SK-N-SH treated with all-trans-retinoic acid at 6 μM for 48 hours (cell line): ENCODE results near the gene AKT1.

Source experiments
- ATAC-seq: fragments of 200-7000 bp; cut with Tn5 transposase; 3 replicates; pipeline ENCODE4 v1.9.1; 2020; ENCODE audit warnings: mild to moderate bottlenecking, moderate library complexity
- CSDC2 ChIP-seq: fragments of 250-450 bp; sonication (Bioruptor Pico); IDR thresholded peaks from 2 replicates; pipeline ENCODE4 v1.5.0; 2020; ENCODE audit warnings: mild to moderate bottlenecking, moderate library complexity
- ESRRG ChIP-seq: fragments of 250-450 bp; sonication (Bioruptor Pico); IDR thresholded peaks from 2 replicates; pipeline ENCODE4 v1.6.1; 2021; ENCODE audit warnings: mild to moderate bottlenecking
- GLIS3 ChIP-seq: fragments of 250-450 bp; sonication (Bioruptor Pico); IDR thresholded peaks from 2 replicates; pipeline ENCODE4 v1.5.0; 2020; ENCODE audit warnings: mild to moderate bottlenecking, moderate library complexity
- ISL1 ChIP-seq: fragments of 250-450 bp; sonication (Bioruptor Pico); IDR thresholded peaks from 2 replicates; pipeline ENCODE4 v2.1.2; 2022; ENCODE audit warnings: mild to moderate bottlenecking, moderate library complexity
- OSR1 ChIP-seq: fragments of 250-450 bp; sonication (Bioruptor Pico); IDR thresholded peaks from 2 replicates; pipeline ENCODE4 v1.8.0; 2022; ENCODE audit warnings: moderate library complexity, mild to moderate bottlenecking, inconsistent platforms
- RARB ChIP-seq: fragments of 250-450 bp; sonication (Bioruptor Pico); IDR thresholded peaks from 2 replicates; pipeline ENCODE4 v1.8.0; 2021; ENCODE audit warnings: mild to moderate bottlenecking, moderate library complexity
- SNAI2 ChIP-seq: fragments of 250-450 bp; sonication (Bioruptor Pico); IDR thresholded peaks from 2 replicates; pipeline ENCODE4 v1.5.0; 2020; ENCODE audit warnings: mild to moderate bottlenecking, moderate library complexity
- TCF4 ChIP-seq: fragments of 250-450 bp; sonication (Bioruptor Pico); IDR thresholded peaks from 2 replicates; pipeline ENCODE4 v1.8.0; 2021; ENCODE audit warnings: mild to moderate bottlenecking, moderate library complexity, borderline replicate concordance
- TOX ChIP-seq: fragments of 250-450 bp; sonication (Bioruptor Pico); IDR thresholded peaks from 2 replicates; pipeline ENCODE4 v1.8.0; 2021; ENCODE audit warnings: mild to moderate bottlenecking, moderate library complexity, borderline replicate concordance
- ZC3H10 ChIP-seq: fragments of 250-450 bp; sonication (Bioruptor Pico); IDR thresholded peaks from 2 replicates; pipeline ENCODE4 v1.5.1; 2021; ENCODE audit warnings: mild to moderate bottlenecking, moderate library complexity
- ZFP3 ChIP-seq: fragments of 250-450 bp; sonication (Bioruptor Pico); IDR thresholded peaks from 2 replicates; pipeline ENCODE4 v1.5.0; 2020; ENCODE audit warnings: mild to moderate bottlenecking, moderate library complexity
- ZFP30 ChIP-seq: fragments of 450-650 bp; formaldehyde crosslinking; IDR thresholded peaks from 2 replicates; pipeline ENCODE4 v1.5.0; 2022; ENCODE audit warnings: mild to moderate bottlenecking, moderate library complexity
- ZNF565 ChIP-seq: fragments of 450-650 bp; formaldehyde crosslinking; conservative IDR thresholded peaks from 2 replicates; pipeline ENCODE4 v1.5.0; 2020; ENCODE audit warnings: low read depth, mild to moderate bottlenecking, moderate library complexity
- ZNF70 ChIP-seq: fragments of 450-650 bp; formaldehyde crosslinking; IDR thresholded peaks from 2 replicates; pipeline ENCODE4 v1.5.0; 2020; ENCODE audit warnings: mild to moderate bottlenecking, moderate library complexity
- ZNF8 ChIP-seq: fragments of 450-650 bp; formaldehyde crosslinking; IDR thresholded peaks from 2 replicates; pipeline ENCODE4 v1.5.0; 2020; ENCODE audit warnings: mild to moderate bottlenecking, moderate library complexity
- TF ChIP-seq, protein P1 (sequence below): fragments of 250-450 bp; sonication (Bioruptor Pico); IDR thresholded peaks from 2 replicates; pipeline ENCODE4 v1.8.0; 2020; ENCODE audit warnings: mild to moderate bottlenecking, moderate library complexity, borderline replicate concordance
- TF ChIP-seq, protein P2 (sequence below): fragments of 250-450 bp; sonication (Bioruptor Pico); IDR thresholded peaks from 2 replicates; pipeline ENCODE4 v1.5.0; 2020; ENCODE audit warnings: mild to moderate bottlenecking, moderate library complexity
- TF ChIP-seq, protein P3 (sequence below): fragments of 250-450 bp; sonication (Bioruptor Pico); IDR thresholded peaks from 2 replicates; pipeline ENCODE4 v1.5.1; 2020; ENCODE audit warnings: low read depth, mild to moderate bottlenecking, moderate library complexity
- TF ChIP-seq, protein P4 (sequence below): fragments of 250-450 bp; sonication (Bioruptor Pico); IDR thresholded peaks from 2 replicates; pipeline ENCODE4 v1.8.0; 2021; ENCODE audit warnings: low read depth, mild to moderate bottlenecking, moderate library complexity, borderline replicate concordance

The AKT1 gene

DNA sequence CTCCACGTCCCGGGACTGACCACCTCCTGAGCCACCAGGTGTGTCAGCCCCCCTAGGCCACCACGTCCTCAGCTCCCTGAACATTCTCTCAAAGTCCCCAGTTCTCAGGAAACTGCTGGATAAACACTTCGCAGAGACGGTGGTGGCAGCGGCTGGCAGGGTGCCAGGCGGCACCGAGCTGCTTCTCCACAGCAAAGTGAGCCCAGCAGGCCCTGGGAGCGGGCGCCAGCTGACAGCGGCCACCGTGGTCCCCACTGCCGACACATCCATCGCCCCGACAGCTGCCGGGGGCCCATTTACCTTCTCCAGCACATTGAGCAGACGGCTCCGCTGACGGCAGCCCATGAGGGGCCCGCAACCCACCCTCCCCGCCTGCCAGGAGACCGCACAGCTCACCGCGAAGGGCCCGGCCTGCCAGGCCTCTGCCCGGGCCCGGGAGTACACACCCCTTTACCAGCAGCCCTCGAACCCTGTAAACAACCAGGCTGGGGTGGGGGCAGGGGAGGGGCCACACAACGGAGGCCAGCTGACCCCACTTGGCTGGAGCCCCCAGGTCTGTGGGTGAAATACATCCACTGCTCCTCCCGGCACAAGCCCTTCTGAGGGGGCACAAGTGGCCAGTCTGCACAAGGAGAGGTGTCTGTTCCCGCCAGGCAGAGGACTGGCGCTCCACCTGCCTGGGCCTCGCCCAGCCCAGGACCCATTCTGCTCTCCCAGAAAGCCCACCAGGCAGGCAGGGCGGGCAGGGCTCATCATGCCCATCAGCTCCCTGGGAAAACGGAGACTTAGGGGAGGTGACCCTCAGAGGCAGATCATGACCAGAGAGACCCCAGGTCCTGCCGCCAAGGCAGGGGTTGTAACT is 10.5 kb downstream of the AKT1 start:
- ATAC-seq, result no peak
- TF ChIP-seq CSDC2 (CRISPR knock-in tag), result no peak
- no peak for TF ChIP-seq ESRRG (CRISPR knock-in tag)
- TF ChIP-seq OSR1 (CRISPR knock-in tag), result no peak
- TF ChIP-seq, protein P1, sequence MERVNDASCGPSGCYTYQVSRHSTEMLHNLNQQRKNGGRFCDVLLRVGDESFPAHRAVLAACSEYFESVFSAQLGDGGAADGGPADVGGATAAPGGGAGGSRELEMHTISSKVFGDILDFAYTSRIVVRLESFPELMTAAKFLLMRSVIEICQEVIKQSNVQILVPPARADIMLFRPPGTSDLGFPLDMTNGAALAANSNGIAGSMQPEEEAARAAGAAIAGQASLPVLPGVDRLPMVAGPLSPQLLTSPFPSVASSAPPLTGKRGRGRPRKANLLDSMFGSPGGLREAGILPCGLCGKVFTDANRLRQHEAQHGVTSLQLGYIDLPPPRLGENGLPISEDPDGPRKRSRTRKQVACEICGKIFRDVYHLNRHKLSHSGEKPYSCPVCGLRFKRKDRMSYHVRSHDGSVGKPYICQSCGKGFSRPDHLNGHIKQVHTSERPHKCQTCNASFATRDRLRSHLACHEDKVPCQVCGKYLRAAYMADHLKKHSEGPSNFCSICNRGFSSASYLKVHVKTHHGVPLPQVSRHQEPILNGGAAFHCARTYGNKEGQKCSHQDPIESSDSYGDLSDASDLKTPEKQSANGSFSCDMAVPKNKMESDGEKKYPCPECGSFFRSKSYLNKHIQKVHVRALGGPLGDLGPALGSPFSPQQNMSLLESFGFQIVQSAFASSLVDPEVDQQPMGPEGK (CRISPR knock-in tag), result no peak
- no peak for TF ChIP-seq ZFP3

DNA sequence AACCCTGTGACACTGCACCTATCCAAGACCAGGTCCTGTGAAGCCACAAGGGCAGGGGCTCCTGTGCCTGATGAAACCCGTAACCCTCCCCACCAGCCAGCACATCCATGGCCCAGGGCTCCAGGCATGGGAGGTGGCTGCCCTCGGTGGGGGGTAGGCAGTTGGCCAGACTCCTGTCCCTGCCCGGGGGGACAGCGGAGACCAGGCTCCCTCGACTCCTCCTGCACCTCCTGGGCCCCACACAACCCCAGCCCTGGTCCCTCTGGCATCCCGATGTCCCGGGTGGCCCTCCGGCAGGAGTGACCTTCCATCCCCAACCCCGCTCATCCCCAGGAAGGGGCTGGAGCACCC is 11.4 kb downstream of the AKT1 start:
- no peak for ATAC-seq
- TF ChIP-seq ZNF565 (CRISPR knock-in tag) (no peak), OSR1 (CRISPR knock-in tag) (no peak), RARB (CRISPR knock-in tag) (no peak), GLIS3 (CRISPR knock-in tag) (no peak), ZFP3 (no peak), ZNF8 (CRISPR knock-in tag) (no peak), TCF4 (CRISPR knock-in tag) (no peak)
- TF ChIP-seq, protein P1 (CRISPR knock-in tag), result no peak
- TF ChIP-seq, all 23 proteins: peak for 0

DNA sequence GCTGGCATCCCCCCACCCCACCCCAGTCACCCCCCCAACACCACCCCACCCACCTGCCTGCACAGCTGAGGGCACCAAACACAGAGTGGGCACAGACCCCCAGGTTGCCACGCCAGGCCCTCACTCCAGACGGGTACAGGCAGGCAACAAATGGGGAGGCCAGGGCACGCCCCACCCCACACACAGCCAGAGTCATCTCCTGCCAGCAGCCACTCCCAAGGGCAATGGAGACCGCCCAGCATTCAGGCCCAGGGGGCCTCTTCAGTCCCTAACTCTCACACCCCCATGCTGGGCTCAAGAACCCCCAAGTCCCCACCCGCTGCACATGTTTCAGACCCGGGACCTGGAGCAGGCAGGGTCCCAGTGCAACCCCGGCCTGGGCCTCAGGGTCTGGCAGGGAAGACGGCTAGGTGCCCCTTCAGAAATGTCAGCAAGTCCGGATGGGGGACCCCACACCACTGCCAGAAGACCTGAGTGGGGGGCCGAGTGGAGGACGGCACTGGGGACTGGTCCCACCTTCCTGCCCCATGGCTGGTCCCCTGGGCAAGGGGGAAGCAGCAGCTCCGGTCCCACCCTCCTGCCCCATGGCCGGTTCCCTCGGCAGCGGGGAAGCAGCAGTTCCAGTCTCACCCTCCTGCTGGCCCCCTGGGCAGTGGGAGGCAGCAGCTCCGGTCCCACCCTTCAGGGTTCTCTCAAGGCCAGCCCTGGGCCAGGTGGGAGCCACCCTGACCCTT is 11.9 kb downstream of the AKT1 start:
- no peak for ATAC-seq
- TF ChIP-seq, protein P2, sequence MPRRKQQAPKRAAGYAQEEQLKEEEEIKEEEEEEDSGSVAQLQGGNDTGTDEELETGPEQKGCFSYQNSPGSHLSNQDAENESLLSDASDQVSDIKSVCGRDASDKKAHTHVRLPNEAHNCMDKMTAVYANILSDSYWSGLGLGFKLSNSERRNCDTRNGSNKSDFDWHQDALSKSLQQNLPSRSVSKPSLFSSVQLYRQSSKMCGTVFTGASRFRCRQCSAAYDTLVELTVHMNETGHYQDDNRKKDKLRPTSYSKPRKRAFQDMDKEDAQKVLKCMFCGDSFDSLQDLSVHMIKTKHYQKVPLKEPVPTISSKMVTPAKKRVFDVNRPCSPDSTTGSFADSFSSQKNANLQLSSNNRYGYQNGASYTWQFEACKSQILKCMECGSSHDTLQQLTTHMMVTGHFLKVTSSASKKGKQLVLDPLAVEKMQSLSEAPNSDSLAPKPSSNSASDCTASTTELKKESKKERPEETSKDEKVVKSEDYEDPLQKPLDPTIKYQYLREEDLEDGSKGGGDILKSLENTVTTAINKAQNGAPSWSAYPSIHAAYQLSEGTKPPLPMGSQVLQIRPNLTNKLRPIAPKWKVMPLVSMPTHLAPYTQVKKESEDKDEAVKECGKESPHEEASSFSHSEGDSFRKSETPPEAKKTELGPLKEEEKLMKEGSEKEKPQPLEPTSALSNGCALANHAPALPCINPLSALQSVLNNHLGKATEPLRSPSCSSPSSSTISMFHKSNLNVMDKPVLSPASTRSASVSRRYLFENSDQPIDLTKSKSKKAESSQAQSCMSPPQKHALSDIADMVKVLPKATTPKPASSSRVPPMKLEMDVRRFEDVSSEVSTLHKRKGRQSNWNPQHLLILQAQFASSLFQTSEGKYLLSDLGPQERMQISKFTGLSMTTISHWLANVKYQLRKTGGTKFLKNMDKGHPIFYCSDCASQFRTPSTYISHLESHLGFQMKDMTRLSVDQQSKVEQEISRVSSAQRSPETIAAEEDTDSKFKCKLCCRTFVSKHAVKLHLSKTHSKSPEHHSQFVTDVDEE (CRISPR knock-in tag), result no peak
- TF ChIP-seq, protein P3, sequence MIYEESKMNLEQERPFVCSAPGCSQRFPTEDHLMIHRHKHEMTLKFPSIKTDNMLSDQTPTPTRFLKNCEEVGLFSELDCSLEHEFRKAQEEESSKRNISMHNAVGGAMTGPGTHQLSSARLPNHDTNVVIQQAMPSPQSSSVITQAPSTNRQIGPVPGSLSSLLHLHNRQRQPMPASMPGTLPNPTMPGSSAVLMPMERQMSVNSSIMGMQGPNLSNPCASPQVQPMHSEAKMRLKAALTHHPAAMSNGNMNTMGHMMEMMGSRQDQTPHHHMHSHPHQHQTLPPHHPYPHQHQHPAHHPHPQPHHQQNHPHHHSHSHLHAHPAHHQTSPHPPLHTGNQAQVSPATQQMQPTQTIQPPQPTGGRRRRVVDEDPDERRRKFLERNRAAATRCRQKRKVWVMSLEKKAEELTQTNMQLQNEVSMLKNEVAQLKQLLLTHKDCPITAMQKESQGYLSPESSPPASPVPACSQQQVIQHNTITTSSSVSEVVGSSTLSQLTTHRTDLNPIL (CRISPR knock-in tag), result no peak
- TF ChIP-seq, protein P1 (CRISPR knock-in tag), result no peak

DNA sequence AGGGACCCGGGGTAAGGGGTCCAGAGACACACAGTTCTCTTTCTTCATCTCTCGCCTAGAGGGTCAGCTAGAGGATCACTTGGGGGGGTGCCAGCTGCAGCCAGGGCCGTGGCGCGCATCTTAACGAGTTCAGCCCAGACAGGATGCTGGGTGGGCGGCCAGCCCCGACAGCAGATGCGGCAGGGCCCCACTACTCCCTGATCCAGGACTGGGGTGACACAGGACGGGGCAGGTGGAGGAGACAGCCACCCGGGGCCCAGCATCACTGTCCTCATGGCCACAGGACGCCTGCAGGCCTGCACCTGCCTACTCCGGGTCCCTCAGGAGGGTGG is 12.8 kb downstream of the AKT1 start:
- no peak for TF ChIP-seq ESRRG (CRISPR knock-in tag)
- no peak for TF ChIP-seq ISL1 (CRISPR knock-in tag)
- TF ChIP-seq ZFP30 (CRISPR knock-in tag), result no peak
- no peak for TF ChIP-seq ZC3H10
- TF ChIP-seq, protein P4, sequence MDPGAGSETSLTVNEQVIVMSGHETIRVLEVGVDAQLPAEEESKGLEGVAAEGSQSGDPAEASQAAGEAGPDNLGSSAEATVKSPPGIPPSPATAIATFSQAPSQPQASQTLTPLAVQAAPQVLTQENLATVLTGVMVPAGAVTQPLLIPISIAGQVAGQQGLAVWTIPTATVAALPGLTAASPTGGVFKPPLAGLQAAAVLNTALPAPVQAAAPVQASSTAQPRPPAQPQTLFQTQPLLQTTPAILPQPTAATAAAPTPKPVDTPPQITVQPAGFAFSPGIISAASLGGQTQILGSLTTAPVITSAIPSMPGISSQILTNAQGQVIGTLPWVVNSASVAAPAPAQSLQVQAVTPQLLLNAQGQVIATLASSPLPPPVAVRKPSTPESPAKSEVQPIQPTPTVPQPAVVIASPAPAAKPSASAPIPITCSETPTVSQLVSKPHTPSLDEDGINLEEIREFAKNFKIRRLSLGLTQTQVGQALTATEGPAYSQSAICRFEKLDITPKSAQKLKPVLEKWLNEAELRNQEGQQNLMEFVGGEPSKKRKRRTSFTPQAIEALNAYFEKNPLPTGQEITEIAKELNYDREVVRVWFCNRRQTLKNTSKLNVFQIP, result no peak
- TF ChIP-seq TOX (CRISPR knock-in tag), result no peak
- TF ChIP-seq ZNF70 (CRISPR knock-in tag), result no peak
- TF ChIP-seq SNAI2 (CRISPR knock-in tag), result no peak
- ATAC-seq, result no peak
